ENCODE results near the gene SCD5.

Gene SCD5

GRCh38 chr4:82614838-82615449 is 183.7 kb downstream of the SCD5 start:
- H3K9me3 Mint-ChIP-seq = no peaks in the 10 kb centered on the region
- peaks cover 5% of the 10 kb centered on the region for H3K27me3 Mint-ChIP-seq (ENCODE audit: low read depth)
- H3K4me3 Mint-ChIP-seq = no peak overlapping the region
- H3K4me1 Mint-ChIP-seq = no peaks in the 10 kb centered on the region
- no peaks in the 10 kb centered on the region for H3K36me3 Mint-ChIP-seq (ENCODE audit: low read depth)
- no peak for TF ChIP-seq CTCF (IDR thresholded peaks at IDR 0.05; ENCODE audit: unreplicated experiment in 3 of 3)
- H3K27ac Mint-ChIP-seq = no peak overlapping the region

- no peak for TF ChIP-seq CTCF (IDR thresholded peaks at IDR 0.05; ENCODE audit: unreplicated experiment in 3 of 3)
- H3K9me3 Mint-ChIP-seq = no peaks in the 10 kb centered on the region
- H3K4me1 Mint-ChIP-seq = no peaks in the 10 kb centered on the region
- H3K4me3 Mint-ChIP-seq = no peak overlapping the region
- H3K27me3 Mint-ChIP-seq (ENCODE audit: low read depth) = peaks cover 5% of the 10 kb centered on the region
- H3K27ac Mint-ChIP-seq = no peak overlapping the region
- no peaks in the 10 kb centered on the region for H3K36me3 Mint-ChIP-seq (ENCODE audit: low read depth)
These were observed 185.5 kb downstream of the SCD5 start for GRCh38 chr4:82613121-82613520.

- no peak overlapping the region for H3K27ac Mint-ChIP-seq
- H3K4me3 Mint-ChIP-seq = no peak overlapping the region
- no peaks in the 10 kb centered on the region for H3K9me3 Mint-ChIP-seq
- peaks cover 5% of the 10 kb centered on the region for H3K27me3 Mint-ChIP-seq (ENCODE audit: low read depth)
- TF ChIP-seq CTCF (IDR thresholded peaks at IDR 0.05; ENCODE audit: unreplicated experiment in 3 of 3) = no peak
- no peaks in the 10 kb centered on the region for H3K36me3 Mint-ChIP-seq (ENCODE audit: low read depth)
- no peaks in the 10 kb centered on the region for H3K4me1 Mint-ChIP-seq
These were observed 186.6 kb downstream of the SCD5 start for GRCh38 chr4:82611982-82612381.

DNA sequence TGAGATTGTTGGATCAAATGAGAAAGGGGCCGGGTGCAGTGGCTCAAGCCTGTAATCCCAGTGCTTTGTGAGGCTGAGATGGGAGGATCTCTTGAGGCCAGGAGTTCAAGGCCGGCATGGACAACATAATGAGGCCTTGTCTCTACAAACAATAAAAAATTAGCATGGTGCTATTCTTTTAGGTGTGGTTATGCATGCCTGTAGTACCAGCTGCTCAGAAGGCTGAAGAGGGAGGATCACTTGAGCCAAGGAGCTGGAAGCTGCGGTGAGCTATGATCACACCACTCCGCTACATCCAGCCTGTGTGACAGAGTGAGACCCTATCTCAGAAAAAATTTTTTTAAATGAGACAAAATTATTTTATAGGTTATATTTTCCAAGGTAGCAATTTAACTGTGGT is 187.1 kb downstream of the SCD5 start:
- Mint-ChIP-seq H3K4me1 (no peaks in the 10 kb centered on the region), H3K27me3 (ENCODE audit: low read depth) (peaks cover 5% of the 10 kb centered on the region), H3K36me3 (ENCODE audit: low read depth) (no peaks in the 10 kb centered on the region), H3K9me3 (no peaks in the 10 kb centered on the region), H3K27ac (no peak overlapping the region), H3K4me3 (no peak overlapping the region)
- TF ChIP-seq CTCF (IDR thresholded peaks at IDR 0.05; ENCODE audit: unreplicated experiment in 3 of 3) = no peak

DNA sequence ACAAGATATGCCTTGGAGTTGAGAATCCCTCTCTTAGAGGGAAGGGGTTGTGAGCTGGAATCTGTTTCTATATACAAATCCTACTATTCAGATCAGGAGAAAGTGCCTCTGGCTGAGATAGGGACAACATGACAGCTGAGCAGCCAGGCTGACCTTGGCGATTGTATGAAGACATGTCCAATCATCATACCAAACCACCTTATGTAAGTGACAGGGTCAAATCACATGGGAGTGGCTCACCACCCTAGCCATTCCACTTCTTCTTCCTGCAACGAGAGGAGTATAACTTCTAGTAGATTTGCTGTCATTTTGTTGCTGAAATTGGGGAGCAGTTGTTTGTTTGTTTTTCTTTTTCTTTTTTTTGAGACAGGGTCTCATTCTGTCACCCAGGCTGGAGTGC is 188.6 kb downstream of the SCD5 start:
- no peak for TF ChIP-seq CTCF (IDR thresholded peaks at IDR 0.05; ENCODE audit: unreplicated experiment in 3 of 3)
- no peaks in the 10 kb centered on the region for H3K4me1 Mint-ChIP-seq
- no peaks in the 10 kb centered on the region for H3K9me3 Mint-ChIP-seq
- H3K4me3 Mint-ChIP-seq = no peak overlapping the region
- H3K36me3 Mint-ChIP-seq (ENCODE audit: low read depth) = no peaks in the 10 kb centered on the region
- no peak overlapping the region for H3K27ac Mint-ChIP-seq
- H3K27me3 Mint-ChIP-seq (ENCODE audit: low read depth) = peaks cover 5% of the 10 kb centered on the region

DNA sequence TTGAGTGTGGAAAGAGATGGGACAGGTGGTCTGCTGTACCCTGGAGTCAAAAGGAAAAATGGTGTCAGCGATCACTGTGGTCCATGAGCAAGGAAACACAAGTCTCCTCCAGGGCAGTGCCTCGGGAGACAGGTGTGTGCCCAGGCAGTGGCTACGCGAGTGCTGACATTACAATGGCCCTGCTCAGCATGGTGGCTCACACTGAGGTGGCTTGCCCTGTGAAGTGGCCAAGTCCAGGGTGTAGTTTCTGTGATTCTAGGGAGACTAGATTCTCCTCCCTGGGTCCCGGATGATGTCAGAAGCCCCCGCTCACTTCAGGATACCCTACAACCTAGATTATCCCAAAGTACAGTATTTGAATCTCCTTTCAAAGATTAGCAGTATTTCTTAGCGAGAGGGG is 192.0 kb downstream of the SCD5 start:
- no peaks in the 10 kb centered on the region for H3K9me3 Mint-ChIP-seq
- H3K36me3 Mint-ChIP-seq (ENCODE audit: low read depth) = no peaks in the 10 kb centered on the region
- no peak for TF ChIP-seq CTCF (IDR thresholded peaks at IDR 0.05; ENCODE audit: unreplicated experiment in 3 of 3)
- no peaks in the 10 kb centered on the region for H3K27me3 Mint-ChIP-seq (ENCODE audit: low read depth)
- H3K27ac Mint-ChIP-seq = no peak overlapping the region
- no peak overlapping the region for H3K4me3 Mint-ChIP-seq
- H3K4me1 Mint-ChIP-seq = no peaks in the 10 kb centered on the region
